Activated CD4-positive, alpha-beta T cell treated with anti-CD3 and anti-CD28 coated beads, Interleukin-2, amount 10 ng/mL, durations not matched to agents 7 days and 5 days (primary cell): ENCODE results near the gene AHCYL2. TPM values are rescaled to one million over a fixed set of nuclear protein-coding genes. Genes with fewer than 3 reads are reported as not detected.
A peak's percentile ranks its signal among the peaks of the same experiment; 100 is the strongest.

ENCODE experiments used
- CTCF ChIA-PET: fragments of 350-600 bp; sonication (Branson Sonifier 250); formaldehyde crosslinking; loops from one replicate; lab custom pipeline; 2021; ENCODE audit warnings: antibody characterized with exemption; lab: Charles Lee
- POLR2A ChIA-PET: fragments of 350-600 bp; sonication (Branson Sonifier 250); formaldehyde crosslinking; loops from one replicate; lab custom pipeline; 2021; ENCODE audit warnings: antibody characterized with exemption; lab: Charles Lee
- DNase-seq: peaks from one replicate; pipeline ENCODE4 v3.0.0-alpha.2; 2020
- H3K27ac Mint-ChIP-seq: one replicate; pipeline ENCODE4 v1.8.0; 2021; ENCODE audit warnings: mild to moderate bottlenecking, moderate library complexity, mixed read lengths
- H3K27me3 Mint-ChIP-seq: one replicate; pipeline ENCODE4 v1.8.0; 2021; ENCODE audit warnings: mixed read lengths
- H3K36me3 Mint-ChIP-seq: one replicate; pipeline ENCODE4 v1.8.0; 2021; ENCODE audit warnings: low read depth, mixed read lengths
- H3K4me1 Mint-ChIP-seq: one replicate; pipeline ENCODE4 v1.8.0; 2021; ENCODE audit warnings: mixed read lengths
- H3K4me3 Mint-ChIP-seq: one replicate; pipeline ENCODE4 v1.8.0; 2021; ENCODE audit warnings: mild to moderate bottlenecking, moderate library complexity, mixed read lengths
- H3K9me3 Mint-ChIP-seq: one replicate; pipeline ENCODE4 v1.8.0; 2021; ENCODE audit warnings: mixed read lengths
- total RNA-seq, 2 experiments: library from RNA; stranded (reverse); gene quantifications; one replicate each; pipeline ENCODE4 v1.2.3, GENCODE V29; 2021

AHCYL2 gene
- total RNA-seq, 2 experiments from 2014 or later: 9.7 to 11.4 TPM

DNA sequence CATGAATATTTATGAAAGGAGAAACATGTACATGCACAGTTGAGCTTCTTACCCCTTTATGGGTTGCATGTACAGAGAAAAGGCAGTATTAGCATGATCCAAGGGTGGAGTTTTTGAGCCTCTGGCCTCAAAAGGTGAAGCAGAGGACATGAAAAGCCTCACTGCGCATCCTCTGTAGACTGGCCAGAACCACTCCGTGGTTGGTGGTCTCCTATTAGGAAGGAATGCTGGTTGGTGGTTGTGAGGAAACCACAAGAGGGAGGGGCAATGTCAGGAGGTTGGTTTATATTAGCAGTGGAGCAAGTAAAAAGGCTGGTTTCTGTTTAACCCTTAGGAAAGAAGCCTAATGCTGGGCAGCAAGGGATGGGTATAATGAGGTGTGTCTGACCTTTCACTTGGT lies 37.5 kb downstream of the AHCYL2 start:
- peak; percentile 8 for DNase-seq
- Mint-ChIP-seq H3K4me3 (no peak overlapping the region), H3K9me3 (no peaks in the 10 kb centered on the region), H3K36me3 (no peaks in the 10 kb centered on the region), H3K4me1 (peaks cover 16% of the 10 kb centered on the region), H3K27ac (no peak overlapping the region), H3K27me3 (no peaks in the 10 kb centered on the region)
- ChIA-PET POLR2A (interaction anchor here (0.6 kb wide), 1 partner anchor 31 kb away, joined by 4 read pairs; no protein-coding TSS in a partner anchor), CTCF (interaction anchor here (1.2 to 2.0 kb wide), 2 partner anchors 11 to 44 kb away, joined by 3 to 4 read pairs; no protein-coding TSS in a partner anchor)

- ChIA-PET POLR2A (no interaction called here), CTCF (interaction anchor here (2.0 kb wide), 1 partner anchor 45 kb away, joined by 4 read pairs; no protein-coding TSS in a partner anchor)
- Mint-ChIP-seq H3K4me3 (no peak overlapping the region), H3K4me1 (peaks cover 16% of the 10 kb centered on the region), H3K27ac (no peak overlapping the region), H3K9me3 (no peaks in the 10 kb centered on the region), H3K36me3 (no peaks in the 10 kb centered on the region), H3K27me3 (no peaks in the 10 kb centered on the region)
- no peak for DNase-seq
Observed at GRCh38 chr7:129263168-129263567, 38.3 kb downstream of the AHCYL2 start.

DNA sequence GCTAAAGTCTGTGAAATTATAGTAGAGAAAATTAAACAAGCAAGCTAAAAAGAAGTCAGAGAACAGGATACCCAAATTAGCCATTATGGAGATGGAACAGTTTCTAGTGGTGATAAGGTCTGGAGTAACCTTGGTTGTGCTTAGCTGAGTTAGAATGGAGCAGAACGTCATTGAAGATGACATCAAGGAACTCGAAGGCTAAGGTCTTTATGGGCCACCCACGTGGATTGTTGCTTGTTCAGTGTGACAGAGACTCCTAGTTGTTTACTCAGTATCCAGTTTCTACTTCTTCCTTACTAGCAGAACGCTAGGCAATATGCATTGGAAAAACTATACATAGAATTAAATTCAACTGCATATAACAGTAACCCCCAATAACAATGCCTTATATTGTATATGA lies 39.7 kb downstream of the AHCYL2 start:
- Mint-ChIP-seq H3K4me1 (peaks cover 7% of the 10 kb centered on the region), H3K4me3 (no peak overlapping the region), H3K27ac (no peak overlapping the region), H3K27me3 (no peaks in the 10 kb centered on the region), H3K9me3 (no peaks in the 10 kb centered on the region), H3K36me3 (no peaks in the 10 kb centered on the region)
- ChIA-PET CTCF (no interaction called here), POLR2A (no interaction called here)
- DNase-seq: no peak

GRCh38 chr7:129265328-129265727 lies 40.5 kb downstream of the AHCYL2 start:
- ChIA-PET CTCF (no interaction called here), POLR2A (no interaction called here)
- Mint-ChIP-seq H3K4me1 (peaks cover 1% of the 10 kb centered on the region), H3K36me3 (no peaks in the 10 kb centered on the region), H3K4me3 (no peak overlapping the region), H3K27ac (no peak overlapping the region), H3K27me3 (no peaks in the 10 kb centered on the region), H3K9me3 (no peaks in the 10 kb centered on the region)
- no peak for DNase-seq

- Mint-ChIP-seq H3K9me3 (no peaks in the 10 kb centered on the region), H3K4me1 (no peaks in the 10 kb centered on the region), H3K27me3 (no peaks in the 10 kb centered on the region), H3K4me3 (no peak overlapping the region), H3K27ac (no peak overlapping the region), H3K36me3 (no peaks in the 10 kb centered on the region)
- ChIA-PET CTCF (interaction anchor here (0.7 kb wide), 1 partner anchor 46 kb away, joined by 3 read pairs; no protein-coding TSS in a partner anchor), POLR2A (no interaction called here)
- DNase-seq: no peak
Observed at GRCh38 chr7:129266181-129266580, 41.4 kb downstream of the AHCYL2 start.

GRCh38 chr7:129270077-129270476 lies 45.2 kb downstream of the AHCYL2 start:
- CTCF ChIA-PET: interaction anchor here (1.1 to 5.1 kb wide), 2 partner anchors 16 to 50 kb away, joined by 3 to 45 read pairs; no protein-coding TSS in a partner anchor
- no peak for DNase-seq

DNA sequence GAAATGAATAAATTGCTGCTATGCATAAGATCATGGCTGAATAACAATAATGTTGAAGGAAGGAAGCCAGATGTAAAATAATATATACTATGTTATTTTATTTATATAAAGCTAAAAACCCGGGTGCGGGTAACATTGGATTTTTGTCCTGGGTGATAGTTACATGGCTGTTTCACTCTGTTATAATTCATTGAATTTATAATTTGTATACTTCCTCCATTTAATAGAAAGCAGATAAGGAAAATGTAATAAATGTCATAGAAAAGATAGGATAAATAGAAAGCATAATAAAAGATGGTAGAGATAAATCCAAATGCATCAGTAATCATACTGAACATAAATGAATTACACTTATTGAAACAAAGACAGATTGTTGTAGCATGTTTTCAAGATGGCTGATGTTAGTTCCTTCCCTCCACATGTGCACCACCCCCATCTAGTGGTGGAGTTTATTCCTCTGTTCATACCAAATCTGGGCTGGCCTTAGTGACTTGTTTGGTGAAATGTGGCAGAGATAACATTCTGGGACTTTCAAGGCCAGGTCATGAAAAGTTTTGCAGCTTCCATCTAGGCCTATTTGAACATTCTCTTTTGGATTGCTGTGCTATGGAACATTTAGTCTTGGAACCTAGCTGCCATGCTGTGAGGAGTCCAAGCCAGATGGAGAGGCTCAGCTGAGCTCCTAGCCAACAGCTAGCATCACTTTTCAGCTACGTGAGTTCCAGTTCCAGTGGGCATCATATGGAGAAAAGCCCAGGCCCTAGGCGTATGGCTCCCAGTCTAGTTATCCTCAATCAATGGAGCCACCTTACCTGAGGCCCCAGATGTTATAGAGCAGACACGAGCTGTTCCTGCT lies 46.9 kb downstream of the AHCYL2 start:
- H3K4me1 Mint-ChIP-seq: peaks cover 5% of the 10 kb centered on the region
- no peaks in the 10 kb centered on the region for H3K36me3 Mint-ChIP-seq
- no peaks in the 10 kb centered on the region for H3K27me3 Mint-ChIP-seq
- POLR2A ChIA-PET: no interaction called here
- CTCF ChIA-PET: interaction anchor here (0.8 to 5.1 kb wide), 9 partner anchors 12 to 96 kb away, joined by 3 to 45 read pairs (median 5); partner anchors contain the start of gene AHCYL2
- no peak overlapping the region for H3K4me3 Mint-ChIP-seq
- H3K9me3 Mint-ChIP-seq: no peaks in the 10 kb centered on the region
- no peak overlapping the region for H3K27ac Mint-ChIP-seq
- DNase-seq: peak; percentile 81

More at GRCh38 chr7:129270077-129270476, 45.2 kb downstream of the AHCYL2 start:
- Mint-ChIP-seq H3K36me3 (no peaks in the 10 kb centered on the region), H3K4me1 (peaks cover 5% of the 10 kb centered on the region), H3K27me3 (no peaks in the 10 kb centered on the region), H3K9me3 (no peaks in the 10 kb centered on the region), H3K4me3 (no peak overlapping the region), H3K27ac (no peak overlapping the region)
- POLR2A ChIA-PET: no interaction called here

- DNase-seq: no peak
- Mint-ChIP-seq H3K4me1 (peaks cover 5% of the 10 kb centered on the region), H3K27ac (no peak overlapping the region), H3K9me3 (no peaks in the 10 kb centered on the region), H3K36me3 (no peaks in the 10 kb centered on the region), H3K27me3 (no peaks in the 10 kb centered on the region), H3K4me3 (no peak overlapping the region)
- ChIA-PET CTCF (interaction anchor here (2.9 kb wide), 1 partner anchor 55 kb away, joined by 10 read pairs; no protein-coding TSS in a partner anchor), POLR2A (no interaction called here)
Observed at GRCh38 chr7:129273936-129274335, 49.1 kb downstream of the AHCYL2 start.

- POLR2A ChIA-PET: no interaction called here
- no peaks in the 10 kb centered on the region for H3K9me3 Mint-ChIP-seq
- CTCF ChIA-PET: no interaction called here
- H3K4me3 Mint-ChIP-seq: no peak overlapping the region
- peaks cover 5% of the 10 kb centered on the region for H3K4me1 Mint-ChIP-seq
- no peak for DNase-seq
- no peak overlapping the region for H3K27ac Mint-ChIP-seq
- H3K27me3 Mint-ChIP-seq: no peaks in the 10 kb centered on the region
- no peaks in the 10 kb centered on the region for H3K36me3 Mint-ChIP-seq
Observed at GRCh38 chr7:129277629-129278028, 52.8 kb downstream of the AHCYL2 start.

- Mint-ChIP-seq H3K36me3 (no peaks in the 10 kb centered on the region), H3K4me1 (peaks cover 5% of the 10 kb centered on the region), H3K9me3 (no peaks in the 10 kb centered on the region), H3K27me3 (no peaks in the 10 kb centered on the region), H3K27ac (no peak overlapping the region), H3K4me3 (no peak overlapping the region)
- DNase-seq: no peak
- CTCF ChIA-PET: interaction anchor here (0.6 to 1.0 kb wide), 2 partner anchors 19 to 38 kb away, joined by 4 read pairs; no protein-coding TSS in a partner anchor
- POLR2A ChIA-PET: no interaction called here
Observed at GRCh38 chr7:129278688-129279087, 53.9 kb downstream of the AHCYL2 start.

DNA sequence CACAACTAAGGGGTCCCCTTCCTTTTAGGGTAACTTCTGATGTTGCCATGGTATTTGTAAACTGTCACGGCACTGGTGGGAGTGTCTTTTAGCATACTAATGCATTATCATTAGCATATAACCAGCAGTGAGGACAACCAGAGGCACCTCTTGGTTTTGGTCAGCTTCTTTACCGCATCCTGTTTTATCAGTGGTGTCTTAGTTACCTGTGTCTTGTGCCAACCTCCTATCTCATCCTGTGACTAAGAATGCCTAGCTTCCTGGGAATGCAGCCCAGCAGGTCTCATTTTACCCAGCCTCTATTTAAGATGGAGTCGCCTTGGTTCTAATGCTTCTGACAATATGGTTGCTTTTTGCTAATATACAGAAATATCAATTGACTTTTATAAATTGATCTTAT lies 54.9 kb downstream of the AHCYL2 start:
- Mint-ChIP-seq H3K4me1 (peaks cover 5% of the 10 kb centered on the region), H3K27me3 (no peaks in the 10 kb centered on the region), H3K27ac (no peak overlapping the region), H3K36me3 (no peaks in the 10 kb centered on the region), H3K9me3 (no peaks in the 10 kb centered on the region), H3K4me3 (no peak overlapping the region)
- ChIA-PET CTCF (interaction anchor here (0.7 to 0.8 kb wide), 2 partner anchors 61 to 96 kb away, joined by 3 read pairs; no protein-coding TSS in a partner anchor), POLR2A (interaction anchor here (0.8 kb wide), 1 partner anchor 95 kb away, joined by 3 read pairs; no protein-coding TSS in a partner anchor)
- DNase-seq: no peak

- CTCF ChIA-PET: no interaction called here
- H3K36me3 Mint-ChIP-seq: no peaks in the 10 kb centered on the region
- peaks cover 5% of the 10 kb centered on the region for H3K4me1 Mint-ChIP-seq
- H3K4me3 Mint-ChIP-seq: no peak overlapping the region
- no peaks in the 10 kb centered on the region for H3K27me3 Mint-ChIP-seq
- no peak for DNase-seq
- H3K9me3 Mint-ChIP-seq: no peaks in the 10 kb centered on the region
- POLR2A ChIA-PET: no interaction called here
- no peak overlapping the region for H3K27ac Mint-ChIP-seq
Observed at GRCh38 chr7:129281163-129281562, 56.3 kb downstream of the AHCYL2 start.

DNA sequence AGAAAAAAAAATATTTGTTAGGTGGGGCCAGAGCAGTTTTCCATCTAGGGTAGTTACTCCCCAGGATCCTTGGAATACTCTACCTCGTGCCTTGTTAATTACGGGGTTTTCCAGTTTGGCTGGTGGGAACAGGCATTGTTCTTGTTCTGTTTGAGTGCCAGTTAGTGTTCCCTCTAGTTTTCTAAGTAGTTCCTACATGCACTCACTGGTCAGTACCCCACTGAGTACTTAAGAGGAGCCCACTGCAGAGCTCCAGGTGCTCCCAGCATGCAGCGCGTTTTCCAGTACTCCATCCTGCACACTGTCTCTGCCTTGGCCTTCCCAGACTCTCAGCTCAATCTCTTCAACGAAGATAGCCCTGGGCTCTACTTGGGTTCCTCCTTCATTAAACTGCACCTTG lies 58.0 kb downstream of the AHCYL2 start:
- POLR2A ChIA-PET: no interaction called here
- no peak for DNase-seq
- Mint-ChIP-seq H3K9me3 (no peaks in the 10 kb centered on the region), H3K4me3 (no peak overlapping the region), H3K27ac (no peak overlapping the region), H3K4me1 (peaks cover 5% of the 10 kb centered on the region), H3K27me3 (no peaks in the 10 kb centered on the region), H3K36me3 (no peaks in the 10 kb centered on the region)
- CTCF ChIA-PET: interaction anchor here (1.5 kb wide), 1 partner anchor 64 kb away, joined by 3 read pairs; no protein-coding TSS in a partner anchor
